Left renal cortex interstitium (tissue), 4 donors: Measurements from ENCODE around the gene OR51B4. TPM values are rescaled to one million over a fixed set of nuclear protein-coding genes. Genes with fewer than 3 reads are reported as not detected.
"Not testable (repeated sequence)": the region's sequence is repeated elsewhere in the genome, so short reads cannot be mapped to it uniquely, and the experiment has no call there.

Experiments used
- DNase-seq, 4 donors: peaks; one replicate each; pipeline ENCODE4 v3.0.0-alpha.2; 2013; ENCODE audit warnings: low read depth in 4 of 4, low spot score in 2 of 4, missing footprints in 1 of 4
- polyA plus RNA-seq, 4 donors: library from polyadenylated mRNA; unstranded; fragments of 120-200 nt; gene quantifications; one replicate each; pipeline ENCODE4 v1.2.1, GENCODE V29; 2013; ENCODE audit not compliant: insufficient read length in 4 of 4

OR51B4 gene
- polyA plus RNA-seq, 4 donors, result 0.33 to 0.59 TPM; not detected in 2

DNA sequence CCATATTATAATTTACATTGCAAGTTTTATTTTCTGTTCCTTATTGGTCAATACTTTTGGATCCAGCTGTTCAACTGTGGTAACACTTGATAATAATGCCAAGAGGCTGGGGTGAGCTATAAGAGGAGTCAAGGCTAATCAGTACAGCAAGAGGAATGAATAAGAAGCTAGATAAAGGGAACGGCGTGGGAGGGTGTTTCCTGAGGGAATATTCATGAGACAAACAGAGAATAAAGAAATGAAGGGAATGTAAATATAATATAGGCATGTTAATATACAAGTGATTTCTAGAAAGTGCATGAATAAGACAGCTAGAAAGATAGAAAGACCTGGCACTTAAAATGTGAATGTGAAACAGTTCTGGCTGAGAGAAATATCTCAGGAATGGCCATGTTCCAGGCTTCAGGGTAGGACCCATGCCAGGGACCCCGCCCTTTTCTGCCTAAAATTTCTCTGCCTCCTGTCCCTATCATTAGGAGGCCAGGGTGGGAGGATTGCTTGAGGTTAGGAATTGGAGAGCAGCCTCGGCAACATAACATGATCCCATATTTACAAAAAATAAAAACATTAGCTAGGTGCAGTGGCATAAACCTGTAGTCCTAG, 3.9 kb downstream of the OR51B4 start:
- no peak for DNase-seq

DNA sequence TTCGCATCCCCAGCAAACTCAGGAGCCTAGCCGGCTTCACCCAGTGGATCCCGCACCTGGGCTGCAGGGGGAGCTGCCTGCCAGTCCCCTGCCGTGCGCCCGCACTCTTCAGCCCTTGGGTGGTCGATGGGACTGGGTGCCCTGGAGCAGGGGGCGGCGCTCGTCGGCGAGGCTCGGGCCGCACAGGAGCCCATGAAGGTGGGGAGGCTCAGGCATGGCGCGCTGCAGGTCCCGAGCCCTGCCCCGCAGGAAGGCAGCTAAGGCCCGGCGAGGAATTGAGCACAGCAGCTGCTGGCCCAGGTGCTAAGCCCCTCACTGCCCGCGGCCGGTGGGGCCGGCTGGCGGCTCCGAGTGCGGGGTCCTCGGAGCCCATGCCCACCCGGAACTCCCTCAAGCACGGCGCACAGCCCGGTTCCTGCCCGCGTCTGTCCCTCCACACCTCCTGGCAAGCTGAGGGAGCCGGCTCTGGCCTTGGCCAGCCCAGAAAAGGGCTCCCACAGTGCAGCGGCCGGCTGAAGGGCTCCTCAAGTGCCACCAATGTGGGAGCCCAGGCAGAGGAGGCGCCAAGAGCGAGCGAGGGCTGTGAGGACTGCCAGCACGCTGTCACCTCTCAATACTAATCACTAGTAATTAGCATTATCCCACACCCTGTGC, 7.3 kb downstream of the OR51B4 start:
- not testable (repeated sequence) for DNase-seq

DNA sequence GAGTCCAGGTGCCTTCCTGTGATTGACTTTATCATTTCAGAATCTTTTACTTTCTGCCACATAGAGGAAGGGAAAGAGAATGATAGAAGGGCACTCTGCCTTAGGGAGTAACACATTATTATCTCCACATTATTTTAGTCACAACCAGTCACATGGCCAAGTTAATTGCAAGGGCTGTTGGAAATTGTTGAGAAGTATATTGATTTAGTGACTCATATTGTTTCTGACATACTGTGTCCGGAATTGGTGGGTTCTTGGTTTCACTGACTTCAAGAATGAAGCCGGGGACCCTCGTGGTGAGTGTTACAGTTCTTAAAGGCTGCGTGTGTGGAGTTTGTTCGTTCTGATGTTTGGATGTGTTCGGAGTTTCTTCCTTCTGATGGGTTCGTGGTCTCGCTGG, 8.7 kb downstream of the OR51B4 start:
- no peak for DNase-seq

DNA sequence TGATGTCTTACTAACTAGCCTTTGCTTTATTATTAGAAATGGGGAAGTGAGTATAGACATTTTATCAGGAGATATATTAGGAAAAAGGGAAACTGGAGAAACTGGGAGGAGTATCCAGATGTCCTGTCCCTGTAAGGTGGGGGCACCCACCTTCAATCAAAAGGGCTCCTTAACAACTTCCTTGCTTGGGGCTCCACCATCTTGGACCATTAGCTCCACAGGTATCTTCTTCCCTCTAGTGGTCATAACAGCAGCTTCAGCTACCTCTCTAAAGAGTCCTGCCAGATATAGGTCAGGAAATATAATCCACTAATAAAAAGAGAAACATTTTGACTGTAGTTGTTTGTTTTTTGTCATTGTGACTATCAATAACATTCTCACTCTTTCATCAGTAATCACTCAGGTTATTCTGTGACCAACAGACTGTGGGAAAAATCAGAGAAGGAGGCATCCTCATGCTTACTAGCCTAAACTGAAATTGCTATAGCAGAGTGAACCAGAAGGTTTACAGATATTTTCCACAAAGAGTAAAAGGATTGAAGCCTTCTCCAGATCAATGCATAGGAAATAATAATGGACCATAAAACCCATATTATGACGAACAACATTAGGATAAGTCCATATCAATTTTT, 10.4 kb downstream of the OR51B4 start:
- no peak for DNase-seq

DNA sequence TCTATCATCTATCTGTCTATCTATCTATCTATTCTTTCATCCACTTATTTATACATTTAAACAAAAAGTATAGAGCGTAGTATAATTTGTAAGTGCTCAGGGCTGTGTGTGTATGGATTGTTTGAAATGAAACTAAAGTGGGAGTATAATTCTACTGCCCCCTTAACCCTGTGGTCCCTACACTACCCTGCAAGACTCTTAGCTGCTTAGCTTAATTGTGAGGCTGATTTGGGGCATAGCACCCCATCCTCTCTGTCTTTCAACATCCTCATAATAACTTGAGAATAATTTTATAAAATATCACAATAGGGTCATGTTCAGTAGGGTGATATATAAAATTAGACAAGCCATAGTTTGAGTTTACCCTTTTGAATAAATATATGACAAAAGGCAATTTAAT, 11.6 kb downstream of the OR51B4 start:
- no peak for DNase-seq

DNA sequence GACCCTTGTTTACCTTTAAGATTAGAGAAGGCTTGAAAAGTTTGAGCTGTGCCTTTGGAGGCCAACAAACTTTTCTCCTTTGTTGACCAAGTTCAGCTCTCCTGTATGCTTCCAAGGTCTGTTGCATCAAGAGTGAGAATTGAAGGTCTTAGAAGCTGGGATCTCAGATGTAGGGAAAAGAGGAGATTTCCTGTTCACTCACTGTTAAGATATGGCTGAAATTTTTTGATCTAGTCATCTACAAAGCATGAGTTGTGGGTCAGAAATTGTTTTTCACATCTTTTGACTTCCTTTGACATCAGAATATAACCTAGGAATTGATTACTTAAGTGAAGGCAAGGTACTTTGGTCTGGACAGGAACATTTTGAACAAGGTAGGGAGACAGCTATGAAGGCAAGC, 12.1 kb downstream of the OR51B4 start:
- no peak for DNase-seq

DNA sequence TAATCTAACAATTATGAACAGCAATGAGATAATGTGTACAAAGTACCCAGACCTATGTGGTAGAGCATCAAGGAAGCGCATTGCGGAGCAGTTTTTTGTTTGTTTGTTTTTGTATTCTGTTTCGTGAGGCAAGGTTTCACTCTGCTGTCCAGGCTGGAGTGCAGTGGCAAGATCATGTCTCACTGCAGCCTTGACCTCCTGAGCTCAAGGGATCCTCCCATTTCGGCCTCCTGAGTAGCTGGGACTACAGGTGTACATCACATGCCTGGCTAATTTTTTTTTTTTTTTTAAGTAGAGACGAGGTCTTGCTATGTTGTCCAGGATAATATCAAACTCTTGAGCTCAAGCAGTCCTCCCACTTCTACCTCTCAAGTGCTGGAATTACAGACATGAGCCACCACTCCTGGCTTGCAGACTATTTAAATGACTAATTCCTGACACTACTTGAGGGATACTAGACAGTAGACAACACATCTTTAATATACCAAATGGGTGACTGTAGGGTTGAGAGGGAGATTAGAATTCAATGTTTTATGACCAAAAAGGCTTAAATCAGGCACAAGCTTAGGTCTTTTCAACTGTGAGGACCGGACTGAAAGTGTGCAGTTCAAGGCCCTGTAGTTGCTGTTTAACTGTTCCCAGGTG, 12.7 kb downstream of the OR51B4 start:
- no peak for DNase-seq

DNA sequence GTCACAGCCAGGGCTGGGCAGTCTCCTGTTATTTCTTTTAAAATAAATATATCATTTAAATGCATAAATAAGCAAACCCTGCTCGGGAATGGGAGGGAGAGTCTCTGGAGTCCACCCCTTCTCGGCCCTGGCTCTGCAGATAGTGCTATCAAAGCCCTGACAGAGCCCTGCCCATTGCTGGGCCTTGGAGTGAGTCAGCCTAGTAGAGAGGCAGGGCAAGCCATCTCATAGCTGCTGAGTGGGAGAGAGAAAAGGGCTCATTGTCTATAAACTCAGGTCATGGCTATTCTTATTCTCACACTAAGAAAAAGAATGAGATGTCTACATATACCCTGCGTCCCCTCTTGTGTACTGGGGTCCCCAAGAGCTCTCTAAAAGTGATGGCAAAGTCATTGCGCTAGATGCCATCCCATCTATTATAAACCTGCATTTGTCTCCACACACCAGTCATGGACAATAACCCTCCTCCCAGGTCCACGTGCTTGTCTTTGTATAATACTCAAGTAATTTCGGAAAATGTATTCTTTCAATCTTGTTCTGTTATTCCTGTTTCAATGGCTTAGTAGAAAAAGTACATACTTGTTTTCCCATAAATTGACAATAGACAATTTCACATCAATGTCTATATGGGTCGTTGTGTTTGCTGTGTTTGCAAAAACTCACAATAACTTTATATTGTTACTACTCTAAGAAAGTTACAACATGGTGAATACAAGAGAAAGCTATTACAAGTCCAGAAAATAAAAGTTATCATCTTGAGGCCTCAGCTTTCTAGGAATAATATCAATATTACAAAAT, 13.4 kb downstream of the OR51B4 start:
- no peak for DNase-seq

DNA sequence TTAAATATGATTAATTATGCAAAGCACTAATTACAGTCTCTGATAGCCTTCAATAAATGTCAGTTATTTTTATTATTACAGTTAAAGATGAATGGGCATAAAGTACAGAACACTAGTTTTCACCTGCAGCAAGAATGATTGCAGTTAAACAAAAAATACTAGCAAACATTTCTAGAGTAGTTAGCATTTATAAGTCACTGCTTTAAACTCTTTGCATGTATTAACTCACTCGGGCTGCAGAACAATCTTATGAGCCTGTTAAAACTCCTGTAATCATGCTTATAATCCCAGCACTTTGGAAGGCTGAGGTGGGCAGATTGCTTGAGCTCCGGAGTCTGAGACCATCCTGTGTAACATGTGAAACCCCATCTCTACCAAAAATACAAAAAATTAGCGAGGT, 14.8 kb downstream of the OR51B4 start:
- DNase-seq, result no peak

DNA sequence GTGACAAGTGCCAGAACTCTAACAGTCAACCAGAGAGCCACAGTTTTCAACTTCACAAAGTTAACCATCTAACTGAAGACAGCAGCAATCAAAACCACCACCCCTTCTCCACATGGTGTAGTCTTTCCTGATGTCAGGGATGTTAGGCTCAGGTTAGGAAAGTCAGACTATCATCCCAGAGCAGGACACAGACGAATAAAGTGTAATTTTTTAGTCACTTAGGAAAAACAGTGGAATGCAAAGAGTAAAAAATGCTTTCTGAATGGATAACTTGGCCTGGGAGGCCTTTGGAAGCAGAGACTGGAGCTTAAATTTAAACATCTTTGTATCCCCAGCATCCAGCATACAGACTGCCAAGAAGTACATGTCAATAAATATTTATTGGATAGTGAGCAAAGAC, 15.4 kb downstream of the OR51B4 start:
- no peak for DNase-seq

DNA sequence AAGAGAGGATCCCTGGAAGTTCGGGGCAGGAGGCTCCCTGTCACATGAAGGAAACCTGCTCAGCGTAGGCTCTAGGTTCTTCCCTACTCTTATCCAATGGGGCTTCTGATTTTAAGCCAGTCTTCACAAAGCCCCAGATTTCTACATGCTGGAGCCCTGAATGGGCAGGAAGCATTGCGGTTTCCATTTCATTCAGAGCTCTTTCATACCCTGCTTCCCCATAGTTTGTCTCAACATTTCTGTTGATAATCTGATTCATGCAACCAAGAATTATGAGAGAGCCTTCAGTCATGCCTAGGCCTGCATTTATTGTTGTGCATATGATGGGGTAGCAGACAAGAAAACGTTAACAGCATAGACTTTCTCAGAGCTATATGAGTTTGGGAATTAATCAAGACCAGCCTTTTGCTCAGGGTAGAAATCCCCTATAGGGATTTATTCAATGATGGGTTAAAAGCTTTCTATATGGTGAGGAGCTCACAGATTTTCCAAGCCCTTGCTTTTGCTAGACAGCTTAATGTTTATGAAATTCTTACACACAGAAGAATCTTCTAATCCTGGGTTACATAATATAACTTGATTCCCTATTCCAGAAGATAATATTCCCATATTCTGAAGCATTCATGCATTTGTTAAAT, 15.9 kb downstream of the OR51B4 start:
- DNase-seq, result no peak

DNA sequence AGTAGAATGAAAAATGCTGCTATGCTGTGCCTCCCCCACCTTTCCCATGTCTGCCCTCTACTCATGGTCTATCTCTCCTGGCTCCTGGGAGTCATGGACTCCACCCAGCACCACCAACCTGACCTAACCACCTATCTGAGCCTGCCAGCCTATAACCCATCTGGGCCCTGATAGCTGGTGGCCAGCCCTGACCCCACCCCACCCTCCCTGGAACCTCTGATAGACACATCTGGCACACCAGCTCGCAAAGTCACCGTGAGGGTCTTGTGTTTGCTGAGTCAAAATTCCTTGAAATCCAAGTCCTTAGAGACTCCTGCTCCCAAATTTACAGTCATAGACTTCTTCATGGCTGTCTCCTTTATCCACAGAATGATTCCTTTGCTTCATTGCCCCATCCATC, 17.1 kb downstream of the OR51B4 start:
- DNase-seq, result no peak

DNA sequence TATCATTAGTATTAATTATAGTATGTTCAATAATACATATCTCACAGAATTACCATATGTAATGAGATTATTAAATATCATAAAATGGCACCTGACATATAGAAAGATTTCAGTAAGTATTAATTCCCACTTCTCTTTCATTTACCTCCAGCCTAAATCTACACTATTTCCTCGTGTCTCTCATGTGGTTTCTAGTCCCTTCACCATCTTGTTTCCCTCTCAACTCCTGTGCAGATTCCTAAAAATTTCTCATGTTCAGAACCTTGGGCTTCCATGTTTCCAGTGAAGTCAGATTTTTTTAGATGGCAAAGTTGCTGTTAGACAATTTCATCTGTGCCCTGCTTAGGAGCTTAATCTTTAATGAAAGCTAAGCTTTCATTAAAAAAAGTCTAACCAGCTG, 17.9 kb downstream of the OR51B4 start:
- no peak for DNase-seq

DNA sequence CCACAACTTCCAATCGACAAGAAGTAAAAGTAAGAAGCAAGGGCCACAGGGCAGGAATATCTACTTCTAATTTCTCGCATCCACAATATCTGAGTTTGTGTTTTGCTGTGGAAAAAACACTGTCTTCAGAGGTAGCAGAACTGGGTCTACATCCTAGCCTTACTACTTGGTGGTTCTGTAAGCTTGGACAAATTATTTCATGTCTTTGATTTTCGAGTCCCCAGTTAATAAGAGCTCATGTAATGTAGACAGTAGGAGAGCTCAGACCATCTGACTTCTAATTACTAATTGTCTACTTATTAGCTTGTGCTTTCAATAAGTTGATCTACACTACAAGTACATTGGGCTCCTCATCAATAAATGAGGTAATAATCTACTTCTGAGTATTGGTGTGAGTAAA, 18.7 kb downstream of the OR51B4 start:
- DNase-seq, result no peak

DNA sequence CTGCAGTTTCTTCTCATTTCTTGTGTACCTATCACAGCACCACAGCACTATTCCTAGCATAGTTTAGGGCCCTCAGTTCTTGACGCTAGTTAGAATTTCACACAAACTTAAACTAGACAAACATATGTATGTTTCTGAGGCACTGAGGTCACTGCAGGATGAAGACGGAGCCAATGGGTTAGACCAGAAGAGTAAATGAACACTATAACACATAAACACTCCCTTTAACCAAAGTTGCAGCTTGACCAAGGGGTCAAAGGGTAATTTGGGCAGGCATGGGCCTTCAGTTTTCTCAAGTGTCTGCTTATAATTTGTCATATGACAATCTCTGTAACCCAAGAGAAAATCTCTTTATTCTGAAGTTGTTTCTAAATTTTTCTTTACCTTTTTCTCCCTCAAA, 19.1 kb downstream of the OR51B4 start:
- no peak for DNase-seq

DNA sequence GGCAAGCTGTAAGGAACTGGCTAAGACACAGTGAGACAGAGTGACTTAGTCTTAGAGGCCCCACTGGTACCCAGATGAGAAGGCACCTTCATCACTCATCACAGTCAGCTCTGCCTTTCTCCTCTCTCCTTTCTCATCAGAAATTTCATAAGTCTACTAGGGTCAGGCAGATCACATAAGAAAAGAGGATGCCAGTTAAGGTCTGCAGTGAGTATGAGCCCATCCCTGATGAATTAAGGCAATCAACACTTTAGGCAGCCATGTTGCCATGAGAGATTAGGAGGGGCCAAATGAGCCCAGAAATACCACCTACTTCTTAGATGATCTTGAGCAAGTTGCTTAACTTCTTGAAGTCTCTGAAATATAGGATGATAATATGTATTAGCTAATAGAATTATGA, 20.1 kb downstream of the OR51B4 start:
- no peak for DNase-seq

DNA sequence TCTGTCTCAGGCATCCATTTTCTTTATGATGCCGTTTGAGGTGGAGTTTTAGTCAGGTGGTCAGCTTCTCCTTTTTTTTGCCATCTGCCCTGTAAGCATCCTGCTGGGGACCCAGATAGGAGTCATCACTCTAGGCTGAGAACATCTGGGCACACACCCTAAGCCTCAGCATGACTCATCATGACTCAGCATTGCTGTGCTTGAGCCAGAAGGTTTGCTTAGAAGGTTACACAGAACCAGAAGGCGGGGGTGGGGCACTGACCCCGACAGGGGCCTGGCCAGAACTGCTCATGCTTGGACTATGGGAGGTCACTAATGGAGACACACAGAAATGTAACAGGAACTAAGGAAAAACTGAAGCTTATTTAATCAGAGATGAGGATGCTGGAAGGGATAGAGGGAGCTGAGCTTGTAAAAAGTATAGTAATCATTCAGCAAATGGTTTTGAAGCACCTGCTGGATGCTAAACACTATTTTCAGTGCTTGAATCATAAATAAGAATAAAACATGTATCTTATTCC, 21.1 kb downstream of the OR51B4 start:
- no peak for DNase-seq

DNA sequence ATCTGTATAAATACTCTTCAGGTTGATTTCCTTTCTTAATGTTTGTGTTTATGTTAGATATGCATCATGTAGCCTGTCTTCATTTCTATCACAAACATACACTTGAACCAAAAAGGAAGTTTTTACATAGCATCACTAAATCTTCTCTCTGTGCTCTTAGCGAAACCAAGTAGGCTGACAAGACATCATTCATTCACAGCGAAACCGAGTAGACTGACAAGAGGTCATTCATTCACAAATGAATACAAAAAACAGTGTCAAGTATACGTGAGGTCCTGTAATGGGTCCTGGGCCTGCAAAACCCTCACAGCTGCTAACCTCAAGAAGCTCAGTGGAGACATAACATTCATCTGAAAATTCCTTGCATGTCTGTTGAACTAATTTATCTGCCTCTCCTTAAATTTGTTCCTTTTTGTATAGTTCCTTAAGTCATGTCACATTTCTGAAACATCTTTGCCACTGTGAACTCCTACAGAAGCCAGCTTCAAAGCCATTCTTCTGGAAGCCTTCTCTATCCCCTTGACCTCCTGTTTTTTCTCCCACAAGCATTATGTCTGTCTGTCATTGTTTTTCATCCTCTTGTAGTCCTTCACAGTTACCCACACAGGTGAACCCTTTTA, 22.2 kb downstream of the OR51B4 start:
- DNase-seq, result no peak

DNA sequence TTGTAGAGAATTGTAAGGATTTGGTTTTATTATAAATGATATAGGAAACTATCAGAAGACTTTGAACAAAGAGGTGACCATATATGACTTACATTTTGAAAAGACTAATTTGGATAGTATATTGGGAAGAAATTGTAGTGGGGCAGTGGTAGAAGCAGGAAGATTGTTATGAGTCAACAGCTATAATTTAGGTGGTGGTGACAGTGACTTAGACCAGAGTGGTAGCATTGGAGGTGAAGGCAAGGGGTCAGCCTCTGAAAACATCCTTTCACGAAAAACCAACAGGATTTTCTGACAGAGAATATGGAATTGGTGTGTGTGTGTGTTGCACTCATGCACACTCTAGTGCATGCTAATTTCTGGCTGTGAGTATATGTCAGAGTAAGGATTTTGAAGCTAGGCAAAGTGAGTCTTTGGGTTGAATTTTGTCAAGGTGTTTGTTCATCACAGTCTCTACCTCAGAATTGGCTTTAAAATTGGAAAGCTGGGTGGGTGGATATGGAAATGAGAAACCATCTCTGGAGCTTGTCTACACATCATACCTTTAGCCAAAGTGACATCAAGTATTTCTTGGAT, 23.9 kb downstream of the OR51B4 start:
- DNase-seq, result no peak

DNA sequence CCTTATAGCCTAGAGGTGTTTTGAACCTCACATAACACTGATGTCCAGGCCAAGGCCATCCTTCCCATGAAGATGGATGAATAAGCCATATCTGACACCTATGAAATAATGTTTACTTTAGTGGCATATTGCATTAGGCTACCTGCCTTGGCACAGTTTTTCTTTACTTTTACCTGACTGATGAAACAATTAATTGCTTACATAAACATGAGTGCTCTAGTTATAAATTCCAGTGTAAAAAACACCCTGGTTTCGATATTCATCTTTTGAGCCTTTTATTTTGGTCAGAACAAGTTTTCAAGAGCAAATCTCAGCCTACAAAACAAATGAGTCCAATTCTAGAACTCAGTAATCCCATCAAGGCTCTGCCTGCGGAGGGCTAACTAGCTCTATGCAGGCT, 25.0 kb downstream of the OR51B4 start:
- DNase-seq, result no peak
